ENCODE measurements around the gene LPAR2. TPM values are rescaled to one million over a fixed set of nuclear protein-coding genes. Genes with fewer than 3 reads are reported as not detected.

The LPAR2 gene
- total RNA-seq: 10 to 100 TPM; 27.4 to 36.2 (median 32.6) TPM

GRCh38 chr19:19627621-19628500, at the start of gene LPAR2:
Gene LPAR2, minus strand, starts transcription at chr19:19628220. Its CDS starts 945 bp downstream, at chr19:19627275.
- Histone ChIP-seq H3K9me3 (no peaks in the 10 kb centered on the region), H3K27ac (peak within 1 kb of the TSS; percentile 80), H3K4me1 (peaks cover 19% of the 10 kb centered on the region), H3K27me3 (no peaks in the 10 kb centered on the region), H3K36me3 (peaks cover 15% of the 10 kb centered on the region), H3K4me3 (peak within 1 kb of the TSS; percentile 63)
- TF ChIP-seq EP300 (IDR thresholded peaks at IDR 0.05): no peak
- 1% methylated on average over 47 of the region's 87 CpGs for WGBS
- DNase-seq (ENCODE audit: low spot score in 2 of 2): no peak

GRCh38 chr19:19677579-19677978, 49.6 kb upstream of the LPAR2 start:
- DNase-seq (ENCODE audit: low spot score in 2 of 2): peak in 1 of 2 donors; percentile 28
- no peak overlapping the region for H3K4me3 ChIP-seq
- TF ChIP-seq, protein P1, sequence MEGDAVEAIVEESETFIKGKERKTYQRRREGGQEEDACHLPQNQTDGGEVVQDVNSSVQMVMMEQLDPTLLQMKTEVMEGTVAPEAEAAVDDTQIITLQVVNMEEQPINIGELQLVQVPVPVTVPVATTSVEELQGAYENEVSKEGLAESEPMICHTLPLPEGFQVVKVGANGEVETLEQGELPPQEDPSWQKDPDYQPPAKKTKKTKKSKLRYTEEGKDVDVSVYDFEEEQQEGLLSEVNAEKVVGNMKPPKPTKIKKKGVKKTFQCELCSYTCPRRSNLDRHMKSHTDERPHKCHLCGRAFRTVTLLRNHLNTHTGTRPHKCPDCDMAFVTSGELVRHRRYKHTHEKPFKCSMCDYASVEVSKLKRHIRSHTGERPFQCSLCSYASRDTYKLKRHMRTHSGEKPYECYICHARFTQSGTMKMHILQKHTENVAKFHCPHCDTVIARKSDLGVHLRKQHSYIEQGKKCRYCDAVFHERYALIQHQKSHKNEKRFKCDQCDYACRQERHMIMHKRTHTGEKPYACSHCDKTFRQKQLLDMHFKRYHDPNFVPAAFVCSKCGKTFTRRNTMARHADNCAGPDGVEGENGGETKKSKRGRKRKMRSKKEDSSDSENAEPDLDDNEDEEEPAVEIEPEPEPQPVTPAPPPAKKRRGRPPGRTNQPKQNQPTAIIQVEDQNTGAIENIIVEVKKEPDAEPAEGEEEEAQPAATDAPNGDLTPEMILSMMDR (IDR thresholded peaks at IDR 0.05): no peak
- no peak for TF ChIP-seq EP300 (IDR thresholded peaks at IDR 0.05)
- TF ChIP-seq POLR2AphosphoS5 (IDR thresholded peaks at IDR 0.05): no peak
- TF ChIP-seq POLR2A (IDR thresholded peaks at IDR 0.05): no peak
- H3K4me1 ChIP-seq: no peaks in the 10 kb centered on the region
- H3K27me3 ChIP-seq: no peaks in the 10 kb centered on the region
- peaks cover 8% of the 10 kb centered on the region for H3K9me3 ChIP-seq
- 95% methylated on average over 7 of the region's 7 CpGs for WGBS
- H3K36me3 ChIP-seq: peaks cover 72% of the 10 kb centered on the region
- no peak overlapping the region for H3K27ac ChIP-seq

DNA sequence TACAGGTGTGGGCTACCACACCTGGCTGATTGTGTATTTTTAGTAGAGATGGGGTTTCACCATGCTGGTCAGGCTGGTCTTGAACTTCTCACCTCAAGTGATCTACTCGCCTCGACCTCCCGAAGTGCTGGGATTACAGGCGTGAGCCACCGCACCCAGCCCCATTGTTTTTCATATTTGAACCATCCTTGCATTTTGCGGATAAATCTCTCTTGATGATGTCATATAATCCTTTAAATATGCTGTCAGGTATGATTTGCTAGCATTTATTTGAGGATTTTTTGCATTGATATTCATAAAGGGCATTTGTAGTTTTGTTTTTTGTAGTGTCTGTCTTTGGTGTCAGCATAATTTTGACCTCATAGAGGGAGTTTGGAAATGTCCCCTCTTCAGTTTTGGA, 46.3 kb upstream of the LPAR2 start:
- H3K4me1 ChIP-seq: peaks cover 12% of the 10 kb centered on the region
- no peaks in the 10 kb centered on the region for H3K27me3 ChIP-seq
- H3K27ac ChIP-seq: no peak overlapping the region
- no peak overlapping the region for H3K4me3 ChIP-seq
- H3K36me3 ChIP-seq: peaks cover 58% of the 10 kb centered on the region
- TF ChIP-seq, protein P1 (IDR thresholded peaks at IDR 0.05): no peak
- TF ChIP-seq POLR2AphosphoS5 (IDR thresholded peaks at IDR 0.05): no peak
- TF ChIP-seq POLR2A (IDR thresholded peaks at IDR 0.05): no peak
- TF ChIP-seq EP300 (IDR thresholded peaks at IDR 0.05): no peak
- no peaks in the 10 kb centered on the region for H3K9me3 ChIP-seq
- peak in 1 of 2 donors; percentile 24 for DNase-seq (ENCODE audit: low spot score in 2 of 2)
- 95% methylated on average over 6 of the region's 6 CpGs for WGBS

DNA sequence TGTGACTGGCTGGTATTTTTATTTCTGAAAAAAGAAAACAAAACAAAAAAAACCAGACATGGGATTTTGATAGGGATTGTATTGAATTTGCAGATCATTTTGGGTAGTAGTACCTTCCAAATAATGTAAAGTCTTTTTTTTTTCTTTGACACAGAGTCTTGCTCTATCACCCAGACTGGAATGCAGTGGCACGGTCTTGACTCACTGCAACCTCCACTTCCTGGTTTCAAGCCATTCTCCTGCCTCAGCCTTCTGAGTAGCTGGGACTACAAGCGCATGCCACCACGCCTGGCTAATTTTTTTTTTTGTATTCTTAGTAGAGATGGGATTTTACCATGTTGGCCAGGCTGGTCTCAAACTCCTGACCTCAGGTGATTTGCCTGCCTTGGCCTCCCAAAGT, 44.8 kb upstream of the LPAR2 start:
- TF ChIP-seq, protein P1 (IDR thresholded peaks at IDR 0.05): no peak
- TF ChIP-seq POLR2A (IDR thresholded peaks at IDR 0.05) (no peak), EP300 (IDR thresholded peaks at IDR 0.05) (no peak), POLR2AphosphoS5 (IDR thresholded peaks at IDR 0.05) (no peak)
- H3K36me3 ChIP-seq: peaks cover 43% of the 10 kb centered on the region

GRCh38 chr19:19670070-19670551, 42.1 kb upstream of the LPAR2 start:
- TF ChIP-seq, protein P1 (IDR thresholded peaks at IDR 0.05): no peak
- no peak for TF ChIP-seq POLR2AphosphoS5 (IDR thresholded peaks at IDR 0.05)
- no peak for TF ChIP-seq EP300 (IDR thresholded peaks at IDR 0.05)
- TF ChIP-seq POLR2A (IDR thresholded peaks at IDR 0.05): no peak
- WGBS: 68% methylated on average over 10 of the region's 10 CpGs
- H3K9me3 ChIP-seq: no peaks in the 10 kb centered on the region

More for the DNA sequence above, 44.8 kb upstream of the LPAR2 start:
- Histone ChIP-seq H3K4me3 (no peak overlapping the region), H3K27me3 (no peaks in the 10 kb centered on the region), H3K27ac (no peak overlapping the region), H3K4me1 (peaks cover 19% of the 10 kb centered on the region), H3K9me3 (no peaks in the 10 kb centered on the region)
- WGBS: 89% methylated on average over 3 of the region's 3 CpGs
- no peak for DNase-seq (ENCODE audit: low spot score in 2 of 2)

More at GRCh38 chr19:19670070-19670551, 42.1 kb upstream of the LPAR2 start:
- H3K4me1 ChIP-seq: peaks cover 19% of the 10 kb centered on the region
- peak overlapping the region; percentile 76 for H3K4me3 ChIP-seq
- peaks cover 24% of the 10 kb centered on the region for H3K36me3 ChIP-seq
- no peaks in the 10 kb centered on the region for H3K27me3 ChIP-seq
- no peak overlapping the region for H3K27ac ChIP-seq
- DNase-seq (ENCODE audit: low spot score in 2 of 2): no peak

Data from suprapubic skin (tissue), 4 donors.